H1 (cell line): ENCODE results near the gene TNS1. TPM values are rescaled to one million over a fixed set of nuclear protein-coding genes. Genes with fewer than 3 reads are reported as not detected.

Experiments used
- BACH1 ChIP-seq: IDR thresholded peaks from 2 replicates; pipeline ENCODE4 v1.6.1; 2012; ENCODE audit warnings: low read length, improper control_type of control experiment
- BRCA1 ChIP-seq: IDR thresholded peaks from 2 replicates; pipeline ENCODE4 v1.6.1; 2012; ENCODE audit warnings: low read depth, low read length, improper control_type of control experiment
- EGR1 ChIP-seq: IDR thresholded peaks from 2 replicates; pipeline ENCODE4 v1.6.1; 2011; ENCODE audit warnings: low read depth, low read length, borderline replicate concordance
- JUN ChIP-seq: IDR thresholded peaks from 2 replicates; pipeline ENCODE4 v1.6.1; 2011; ENCODE audit warnings: low read depth, mild to moderate bottlenecking, improper control_type of control experiment, low read length
- MAFK ChIP-seq: IDR thresholded peaks from 2 replicates; pipeline ENCODE4 v1.6.1; 2012; ENCODE audit warnings: low read depth, mild to moderate bottlenecking, improper control_type of control experiment, low read length
- POLR2AphosphoS5 ChIP-seq: IDR thresholded peaks from 2 replicates; pipeline ENCODE4 v1.6.1; 2011; ENCODE audit warnings: low read depth, low read length
- SP1 ChIP-seq: IDR thresholded peaks from 2 replicates; pipeline ENCODE4 v1.6.1; 2011; ENCODE audit warnings: low read depth, low read length
- TAF1 ChIP-seq: IDR thresholded peaks from 2 replicates; pipeline ENCODE4 v1.6.1; 2011; ENCODE audit warnings: mild to moderate bottlenecking, low read depth, low read length
- polyA plus RNA-seq, 7 experiments: library from polyadenylated mRNA; depleted of rRNA in 3 of 7; stranded (reverse) in 5 of 7; unstranded in 2 of 7; fragments of >200 nt in 5 of 7; fragments of 200-250 nt in 2 of 7; gene quantifications; 1 replicate in 5 of 7; 2 replicates in 1 of 7; 4 replicates in 1 of 7; pipeline versions ENCODE4 v1.2.1 to v1.2.3, GENCODE V29; 2011 to 2013; ENCODE audit warnings: missing spikeins in 2 of 7, mixed read lengths in 2 of 7
- total RNA-seq: library from RNA; stranded (reverse); fragmentation: NEBNext Ultra II Directional; extraction: Animal tissue kit (Norgen Biotek cat#: 25700); gene quantifications from 2 replicates; pipeline ENCODE4 v1.2.1, GENCODE V29; 2021
- TF ChIP-seq, protein P1 (sequence below): IDR thresholded peaks from 2 replicates; pipeline ENCODE4 v1.6.1; 2012; ENCODE audit warnings: inconsistent platforms

Gene TNS1
- total and polyA plus RNA-seq, 2 of the 8 experiments (the other 6 are each of a cell fraction or from before 2014, with no cell fraction given): 1.5 to 5.1 TPM

DNA sequence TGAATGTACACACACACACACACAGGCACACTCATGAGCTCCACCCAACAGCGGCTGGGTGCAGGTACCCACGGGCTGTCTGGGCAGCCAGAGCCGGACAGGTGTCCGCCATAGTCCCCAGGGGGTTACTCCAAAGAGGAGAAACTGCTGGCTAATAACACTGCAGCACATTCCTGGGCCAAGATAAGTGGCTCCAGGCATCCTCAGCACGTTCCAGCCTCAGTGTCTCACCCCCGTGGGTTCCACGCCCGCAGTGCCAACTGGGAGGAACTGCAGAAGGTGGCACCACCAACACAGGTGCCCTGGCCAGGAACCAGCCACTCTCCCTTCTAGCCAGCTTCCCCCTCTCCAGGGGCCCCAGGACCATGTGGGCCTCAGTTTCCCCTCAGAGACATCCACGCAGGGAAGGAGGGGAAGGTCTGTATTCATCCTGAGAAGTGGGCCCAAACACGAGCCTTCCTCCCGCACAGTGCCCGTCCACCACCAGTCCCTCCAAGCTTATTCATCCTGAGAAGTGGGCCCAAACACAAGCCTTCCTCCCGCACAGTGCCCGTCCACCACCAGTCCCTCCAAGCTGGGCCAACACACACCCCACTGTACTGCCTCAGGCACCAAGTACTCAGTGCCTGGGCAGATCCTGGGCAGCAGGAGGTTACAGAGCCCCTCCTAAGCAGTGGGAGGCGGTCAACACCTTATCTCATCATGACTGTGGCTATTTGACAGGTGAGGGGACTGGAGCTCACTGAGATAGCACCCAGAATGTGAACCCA, 47.6 kb downstream of the TNS1 start (continued):
- TF ChIP-seq JUN (no peak), MAFK (no peak), EGR1 (no peak), BACH1 (no peak), BRCA1 (no peak), POLR2AphosphoS5 (no peak), SP1 (no peak), TAF1 (no peak)
- TF ChIP-seq, protein P1, sequence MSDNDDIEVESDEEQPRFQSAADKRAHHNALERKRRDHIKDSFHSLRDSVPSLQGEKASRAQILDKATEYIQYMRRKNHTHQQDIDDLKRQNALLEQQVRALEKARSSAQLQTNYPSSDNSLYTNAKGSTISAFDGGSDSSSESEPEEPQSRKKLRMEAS: no peak
